Activated naive CD4-positive, alpha-beta T cell treated with anti-CD3 and anti-CD28 coated beads for 36 hours (primary cell): Measurements from ENCODE around the gene SREBF1. TPM values are rescaled to one million over a fixed set of nuclear protein-coding genes. Genes with fewer than 3 reads are reported as not detected.

ENCODE experiments used
- CTCF ChIA-PET: fragments of 350-600 bp; sonication (Branson Sonifier 250); formaldehyde crosslinking; loops from one replicate; lab custom pipeline; 2021; ENCODE audit warnings: antibody characterized with exemption; lab: Charles Lee
- DNase-seq: peaks from one replicate; pipeline ENCODE4 v3.0.0-alpha.2; 2020
- H3K27ac Mint-ChIP-seq: one replicate; pipeline ENCODE4 v1.8.0; 2021; ENCODE audit warnings: mild to moderate bottlenecking, mixed read lengths
- H3K27me3 Mint-ChIP-seq: one replicate; pipeline ENCODE4 v1.8.0; 2021; ENCODE audit warnings: low read depth, mixed read lengths
- H3K36me3 Mint-ChIP-seq: one replicate; pipeline ENCODE4 v1.8.0; 2021; ENCODE audit warnings: low read depth, mixed read lengths
- H3K4me1 Mint-ChIP-seq: one replicate; pipeline ENCODE4 v1.8.0; 2021; ENCODE audit warnings: low read depth, mixed read lengths
- H3K4me3 Mint-ChIP-seq: one replicate; pipeline ENCODE4 v1.8.0; 2021; ENCODE audit warnings: mild to moderate bottlenecking, moderate library complexity, mixed read lengths
- H3K9me3 Mint-ChIP-seq: one replicate; pipeline ENCODE4 v1.8.0; 2021; ENCODE audit warnings: mixed read lengths
- intact Hi-C: fragments of 100-400 bp; cut with micrococcal nuclease; formaldehyde crosslinking; loops from one replicate; pipeline ENCODE4 v1.15.1; 2023
- total RNA-seq, 2 experiments: library from RNA; stranded (reverse); gene quantifications; one replicate each; pipeline ENCODE4 v1.2.3, GENCODE V29; 2021

The SREBF1 gene
- total RNA-seq, 2 experiments from 2014 or later, result 79.3 to 84.9 TPM

- intact Hi-C loops, result loop anchor here (1.0 to 2.0 kb wide), 4 partner anchors 34 to 220 kb away; partner anchors contain the start of genes ATPAF2 and GID4
- Mint-ChIP-seq H3K9me3 (no peaks in the 10 kb centered on the region), H3K4me3 (no peak overlapping the region), H3K4me1 (peaks cover 53% of the 10 kb centered on the region), H3K27me3 (no peaks in the 10 kb centered on the region), H3K36me3 (peaks cover 53% of the 10 kb centered on the region), H3K27ac (peak overlapping the region; percentile 27)
- CTCF ChIA-PET, result interaction anchor here (0.6 to 2.4 kb wide), 2 partner anchors 41 to 176 kb away, joined by 3 to 9 read pairs; no protein-coding TSS in a partner anchor
- no peak for DNase-seq
Measured at GRCh38 chr17:17819111-17819510, 17.7 kb downstream of the SREBF1 start.

DNA sequence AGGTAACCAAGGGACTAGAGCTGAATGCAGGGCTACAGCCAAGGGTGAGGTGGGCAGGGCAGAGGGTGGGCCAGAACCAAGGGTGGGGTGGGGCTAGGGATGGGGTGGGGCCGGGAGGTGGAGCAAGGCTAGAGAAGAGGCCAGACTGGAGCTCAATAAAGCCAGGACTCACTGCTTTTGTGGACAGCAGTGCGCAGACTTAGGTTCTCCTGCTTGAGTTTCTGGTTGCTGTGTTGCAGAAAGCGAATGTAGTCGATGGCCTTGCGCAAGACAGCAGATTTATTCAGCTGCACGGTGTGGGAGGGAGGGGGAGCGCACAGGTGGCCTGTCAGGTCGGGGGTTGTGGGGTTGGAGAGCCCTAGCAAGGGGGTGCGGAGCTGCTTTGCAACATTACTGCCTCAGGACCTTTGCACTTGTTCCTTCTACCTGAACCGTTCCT is 18.7 kb downstream of the SREBF1 start:
- H3K27me3 Mint-ChIP-seq, result no peaks in the 10 kb centered on the region
- no peak overlapping the region for H3K4me3 Mint-ChIP-seq
- CTCF ChIA-PET, result interaction anchor here (0.7 kb wide), 1 partner anchor 42 kb away, joined by 3 read pairs; no protein-coding TSS in a partner anchor
- intact Hi-C loops, result loop anchor here (2.0 kb wide), 2 partner anchors 149 to 221 kb away; partner anchors contain the start of genes ATPAF2 and GID4
- H3K9me3 Mint-ChIP-seq, result no peaks in the 10 kb centered on the region
- peaks cover 54% of the 10 kb centered on the region for H3K36me3 Mint-ChIP-seq
- H3K4me1 Mint-ChIP-seq, result peaks cover 47% of the 10 kb centered on the region
- no peak overlapping the region for H3K27ac Mint-ChIP-seq
- no peak for DNase-seq

- intact Hi-C loops, result no loop called here
Measured at GRCh38 chr17:17817552-17817947, 19.2 kb downstream of the SREBF1 start.

DNA sequence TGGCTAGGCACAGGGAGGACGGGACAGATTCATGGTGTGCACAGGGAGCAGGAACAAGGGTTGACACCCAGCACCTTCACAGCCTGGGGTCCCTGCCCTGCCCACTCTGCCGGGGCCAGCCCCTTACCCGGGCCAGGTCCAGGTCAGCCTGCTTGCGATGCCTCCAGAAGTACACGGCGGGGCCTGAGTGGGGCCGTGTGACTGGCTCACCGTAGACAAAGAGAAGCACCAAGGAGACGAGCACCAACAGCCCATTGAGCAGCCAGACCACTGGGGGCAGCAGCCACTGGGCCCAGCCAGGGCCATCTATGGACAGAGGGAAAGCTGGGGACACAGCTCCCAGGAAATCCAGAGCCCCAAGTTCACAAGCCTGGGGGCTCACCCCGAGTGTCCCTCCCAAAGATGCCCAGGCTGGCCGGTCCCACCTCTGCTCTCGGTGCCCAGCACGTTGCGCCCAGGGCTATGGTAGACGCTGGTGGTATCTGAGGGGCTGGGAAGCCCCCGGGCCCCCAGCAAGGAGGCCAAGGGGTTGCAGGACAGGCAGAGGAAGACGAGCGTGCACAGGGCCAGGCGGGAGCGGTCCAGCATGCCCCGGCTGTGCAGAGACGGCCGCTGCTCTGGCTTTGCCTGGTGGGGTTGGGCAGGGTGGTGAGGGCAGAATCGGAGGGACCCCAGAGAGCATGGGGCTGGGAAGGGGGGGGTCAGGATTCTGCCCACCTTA is 19.8 kb downstream of the SREBF1 start:
- H3K36me3 Mint-ChIP-seq, result peaks cover 55% of the 10 kb centered on the region
- no peak overlapping the region for H3K4me3 Mint-ChIP-seq

More at GRCh38 chr17:17817552-17817947, 19.2 kb downstream of the SREBF1 start:
- Mint-ChIP-seq H3K4me3 (no peak overlapping the region), H3K27ac (no peak overlapping the region), H3K27me3 (no peaks in the 10 kb centered on the region), H3K9me3 (no peaks in the 10 kb centered on the region), H3K4me1 (peaks cover 44% of the 10 kb centered on the region), H3K36me3 (peaks cover 55% of the 10 kb centered on the region)
- DNase-seq, result no peak
- CTCF ChIA-PET, result no interaction called here

GRCh38 chr17:17816240-17816814 is 20.5 kb downstream of the SREBF1 start:
- H3K4me3 Mint-ChIP-seq, result no peak overlapping the region
- H3K27ac Mint-ChIP-seq, result no peak overlapping the region
- no peaks in the 10 kb centered on the region for H3K9me3 Mint-ChIP-seq
- CTCF ChIA-PET, result interaction anchor here (0.7 to 5.9 kb wide), 2 partner anchors 40 to 319 kb away, joined by 3 to 55 read pairs; no protein-coding TSS in a partner anchor
- H3K36me3 Mint-ChIP-seq, result peaks cover 55% of the 10 kb centered on the region
- H3K4me1 Mint-ChIP-seq, result peaks cover 40% of the 10 kb centered on the region
- no peaks in the 10 kb centered on the region for H3K27me3 Mint-ChIP-seq
- intact Hi-C loops, result no loop called here
- no peak for DNase-seq

More for the DNA sequence above, 19.8 kb downstream of the SREBF1 start:
- CTCF ChIA-PET, result interaction anchor here (0.7 kb wide), 1 partner anchor 320 kb away, joined by 3 read pairs; no protein-coding TSS in a partner anchor
- no peak for DNase-seq
- H3K27me3 Mint-ChIP-seq, result no peaks in the 10 kb centered on the region
- intact Hi-C loops, result no loop called here
- peaks cover 42% of the 10 kb centered on the region for H3K4me1 Mint-ChIP-seq
- H3K9me3 Mint-ChIP-seq, result no peaks in the 10 kb centered on the region
- no peak overlapping the region for H3K27ac Mint-ChIP-seq

- no peak overlapping the region for H3K27ac Mint-ChIP-seq
- H3K9me3 Mint-ChIP-seq, result no peaks in the 10 kb centered on the region
- H3K4me3 Mint-ChIP-seq, result no peak overlapping the region
- CTCF ChIA-PET, result interaction anchor here (5.2 to 5.9 kb wide), 2 partner anchors 40 to 46 kb away, joined by 55 to 76 read pairs; no protein-coding TSS in a partner anchor
- no peak for DNase-seq
- intact Hi-C loops, result no loop called here
- H3K36me3 Mint-ChIP-seq, result peaks cover 53% of the 10 kb centered on the region
- H3K4me1 Mint-ChIP-seq, result peaks cover 33% of the 10 kb centered on the region
- no peaks in the 10 kb centered on the region for H3K27me3 Mint-ChIP-seq
Measured at GRCh38 chr17:17815436-17816200, 21.2 kb downstream of the SREBF1 start.

DNA sequence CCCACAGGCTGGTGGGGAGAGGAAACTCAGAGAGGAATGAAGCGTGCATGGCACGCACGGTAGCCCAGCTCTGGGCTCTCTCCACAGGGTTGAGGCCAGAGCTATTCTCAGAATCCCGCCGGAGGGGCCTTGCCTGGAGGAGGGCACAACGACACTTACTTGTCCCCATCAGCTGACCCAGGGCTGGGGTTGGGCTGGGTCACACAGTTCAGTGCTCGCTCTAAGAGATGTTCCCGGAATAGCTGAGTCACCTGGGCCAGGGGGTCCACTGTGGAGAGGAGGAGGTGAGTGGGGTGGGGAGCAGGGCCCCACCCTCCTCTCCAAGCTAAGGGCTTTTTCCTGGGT is 21.8 kb downstream of the SREBF1 start:
- Mint-ChIP-seq H3K27ac (no peak overlapping the region), H3K27me3 (no peaks in the 10 kb centered on the region), H3K4me1 (peaks cover 27% of the 10 kb centered on the region), H3K4me3 (no peak overlapping the region), H3K9me3 (no peaks in the 10 kb centered on the region), H3K36me3 (peaks cover 52% of the 10 kb centered on the region)
- intact Hi-C loops, result no loop called here
- no peak for DNase-seq
- CTCF ChIA-PET, result interaction anchor here (5.2 to 5.9 kb wide), 2 partner anchors 41 to 47 kb away, joined by 55 to 76 read pairs; no protein-coding TSS in a partner anchor

DNA sequence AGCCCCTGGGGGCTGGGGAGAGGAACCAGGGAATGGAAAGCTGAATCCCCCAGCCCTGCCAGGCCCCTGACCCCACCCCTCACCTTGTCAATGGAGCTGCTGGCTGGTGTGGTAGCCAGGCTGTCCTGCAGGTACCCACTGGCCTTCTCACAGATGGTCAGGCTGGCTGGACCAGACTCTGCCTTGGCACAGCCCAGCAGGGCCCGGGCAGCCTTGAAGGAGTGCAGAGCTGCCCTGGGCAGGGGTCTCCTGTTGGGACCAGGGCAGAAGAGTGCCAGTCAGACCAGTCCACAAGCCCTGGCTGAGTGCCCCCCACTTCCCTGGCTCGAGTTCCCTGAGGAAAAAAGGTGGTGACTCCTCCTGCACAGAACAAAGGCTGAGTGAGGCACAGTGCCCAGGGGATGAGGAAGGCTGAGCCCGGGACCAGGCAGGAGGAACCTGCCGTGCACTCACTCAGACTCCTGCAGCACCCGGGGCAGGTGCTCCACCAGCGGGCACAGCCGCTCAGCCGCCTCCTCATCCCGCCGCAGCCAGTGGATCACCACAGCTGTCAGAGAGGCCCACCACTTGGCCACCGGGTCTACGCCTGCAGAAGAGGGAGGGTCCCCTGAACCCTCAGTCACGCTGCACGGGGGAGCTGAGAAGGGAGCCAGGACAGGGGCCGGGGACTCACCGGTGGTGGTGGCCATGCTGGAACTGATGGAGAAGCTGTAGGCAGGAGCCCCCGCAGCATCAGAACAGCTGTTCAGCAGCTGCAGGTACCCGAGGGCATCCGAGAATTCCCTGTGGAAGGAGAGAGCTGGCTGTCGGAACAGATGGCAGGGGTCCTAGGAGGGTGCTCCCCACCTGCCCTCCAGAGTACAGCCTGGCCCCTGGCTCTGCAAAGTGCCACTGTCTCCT is 22.4 kb downstream of the SREBF1 start:
- CTCF ChIA-PET, result interaction anchor here (0.6 to 5.9 kb wide), 5 partner anchors 20 to 105 kb away, joined by 3 to 76 read pairs (median 3); no protein-coding TSS in a partner anchor
- Mint-ChIP-seq H3K27me3 (no peaks in the 10 kb centered on the region), H3K9me3 (no peaks in the 10 kb centered on the region), H3K36me3 (peaks cover 47% of the 10 kb centered on the region), H3K4me3 (no peak overlapping the region), H3K4me1 (peaks cover 21% of the 10 kb centered on the region), H3K27ac (no peak overlapping the region)
- DNase-seq, result no peak
- intact Hi-C loops, result loop anchor here (5.0 kb wide), 1 partner anchor 132 kb away; the partner anchor contains the start of gene RAI1

- Mint-ChIP-seq H3K27ac (no peak overlapping the region), H3K4me3 (no peak overlapping the region), H3K9me3 (no peaks in the 10 kb centered on the region), H3K36me3 (peaks cover 40% of the 10 kb centered on the region), H3K4me1 (peaks cover 14% of the 10 kb centered on the region), H3K27me3 (no peaks in the 10 kb centered on the region)
- intact Hi-C loops, result loop anchor here (2.0 to 5.0 kb wide), 3 partner anchors 105 to 219 kb away; partner anchors contain the start of gene RAI1
- CTCF ChIA-PET, result interaction anchor here (0.6 to 5.9 kb wide), 7 partner anchors 20 to 219 kb away, joined by 3 to 76 read pairs (median 3); no protein-coding TSS in a partner anchor
- DNase-seq, result no peak
Measured at GRCh38 chr17:17813725-17814095, 23.1 kb downstream of the SREBF1 start.

DNA sequence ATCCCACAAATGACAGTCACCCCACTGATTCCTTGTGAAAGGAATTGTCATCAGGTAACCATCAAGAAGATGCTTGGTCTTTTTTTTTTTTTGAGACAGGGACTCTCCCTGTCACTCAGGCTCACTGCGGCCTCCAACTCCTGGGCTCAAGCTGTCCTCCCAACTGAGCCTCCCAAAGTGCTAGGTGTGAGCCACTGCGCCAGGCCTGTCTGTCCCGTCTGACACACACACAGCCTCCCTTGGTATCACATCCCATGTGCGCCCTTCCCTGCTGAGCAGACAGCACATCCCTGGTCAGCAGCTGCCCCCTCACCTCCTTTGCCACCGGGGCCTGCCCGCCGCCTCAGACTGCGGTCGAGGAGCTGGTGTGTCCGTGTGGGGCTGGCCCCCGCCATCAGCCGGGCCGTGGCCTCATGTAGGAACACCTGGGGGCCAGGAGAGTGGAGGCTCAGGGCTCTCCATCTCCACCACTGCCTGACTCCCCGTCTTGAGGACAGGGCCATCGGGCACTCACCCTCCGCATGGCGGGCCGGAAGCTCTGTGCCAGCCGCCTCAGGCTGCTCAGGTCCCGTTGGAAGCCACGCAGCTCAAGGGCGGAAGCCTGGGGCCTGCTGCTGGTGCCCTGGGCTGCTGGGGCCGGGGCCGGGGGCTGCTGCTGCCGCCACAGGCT is 23.6 kb downstream of the SREBF1 start:
- Mint-ChIP-seq H3K4me1 (peaks cover 10% of the 10 kb centered on the region), H3K9me3 (no peaks in the 10 kb centered on the region), H3K36me3 (peaks cover 35% of the 10 kb centered on the region), H3K27ac (no peak overlapping the region), H3K27me3 (no peaks in the 10 kb centered on the region), H3K4me3 (no peak overlapping the region)
- no peak for DNase-seq
- CTCF ChIA-PET, result interaction anchor here (0.6 to 5.9 kb wide), 15 partner anchors 8 to 220 kb away, joined by 3 to 76 read pairs (median 4); no protein-coding TSS in a partner anchor
- intact Hi-C loops, result loop anchor here (2.0 to 5.0 kb wide), 3 partner anchors 106 to 220 kb away; partner anchors contain the start of gene RAI1
